HG03469 (cell line): ENCODE data around the gene PNLIPRP2.

Experiments
- ATAC-seq: cut with Tn5 transposase; IDR thresholded peaks from one replicate; pipeline ENCODE4 v1.9.1; 2021; ENCODE audit warnings: mild to moderate bottlenecking, moderate library complexity, moderate number of reproducible peaks; ENCODE audit not compliant: unreplicated experiment

Gene PNLIPRP2

DNA sequence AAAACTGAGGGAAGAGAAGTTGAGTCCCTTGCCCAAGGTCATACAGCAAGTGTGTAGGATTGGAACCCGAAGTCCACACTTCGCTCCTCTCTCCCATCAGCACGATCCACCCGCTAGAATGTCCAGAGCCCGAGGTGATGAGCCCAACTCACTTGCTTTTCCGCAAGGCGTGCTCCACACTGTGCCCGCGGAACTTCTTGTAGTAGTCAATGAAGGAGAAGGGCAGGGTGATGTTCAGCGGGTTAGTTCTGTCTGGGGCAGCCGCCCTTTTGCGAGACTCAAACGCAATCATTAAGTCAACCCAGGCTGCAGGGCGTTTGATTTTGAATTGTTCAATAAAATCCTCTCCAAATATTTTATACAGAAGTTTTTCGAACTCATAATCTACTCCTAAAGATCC is 58.6 kb downstream of the PNLIPRP2 start:
- ATAC-seq, result no peak

DNA sequence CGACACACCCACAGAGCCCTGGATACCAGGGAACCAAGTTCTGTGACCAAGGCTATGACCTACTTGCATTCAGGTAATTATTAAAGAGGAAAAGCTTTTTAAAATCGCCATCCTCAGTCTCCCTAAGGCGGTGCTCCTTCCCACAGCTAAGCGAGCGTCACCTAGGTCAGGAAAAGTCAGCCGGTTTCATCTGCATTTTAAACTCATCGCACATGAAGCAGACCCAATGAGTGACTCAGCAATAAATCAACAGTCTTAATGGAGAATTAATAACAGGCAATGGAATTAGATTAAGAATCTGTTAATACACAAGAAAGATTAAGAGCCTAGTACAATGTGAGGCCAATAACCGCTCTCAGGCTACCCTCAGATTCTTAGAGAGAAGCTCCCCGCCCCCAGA is 62.4 kb downstream of the PNLIPRP2 start:
- ATAC-seq, result no peak

DNA sequence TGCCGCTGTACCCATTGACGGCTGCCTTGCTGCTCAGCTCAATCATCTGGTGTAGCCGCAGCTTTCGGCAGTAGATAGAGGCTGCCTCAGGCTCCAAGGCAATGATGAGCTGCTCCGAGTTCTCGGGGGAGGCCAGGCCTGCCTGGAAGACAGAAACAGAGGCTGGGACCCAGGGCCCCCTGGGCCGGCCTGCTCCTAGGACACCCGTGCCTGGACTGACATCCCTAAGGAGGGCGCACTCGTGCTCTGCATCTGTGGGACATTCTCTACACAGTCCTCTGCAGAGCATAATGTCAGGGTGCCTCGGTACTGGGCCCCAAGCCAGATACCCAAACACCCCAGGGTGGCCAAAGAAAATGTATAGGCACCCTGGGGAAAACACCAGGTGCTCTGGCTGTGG is 63.1 kb downstream of the PNLIPRP2 start:
- no peak for ATAC-seq

DNA sequence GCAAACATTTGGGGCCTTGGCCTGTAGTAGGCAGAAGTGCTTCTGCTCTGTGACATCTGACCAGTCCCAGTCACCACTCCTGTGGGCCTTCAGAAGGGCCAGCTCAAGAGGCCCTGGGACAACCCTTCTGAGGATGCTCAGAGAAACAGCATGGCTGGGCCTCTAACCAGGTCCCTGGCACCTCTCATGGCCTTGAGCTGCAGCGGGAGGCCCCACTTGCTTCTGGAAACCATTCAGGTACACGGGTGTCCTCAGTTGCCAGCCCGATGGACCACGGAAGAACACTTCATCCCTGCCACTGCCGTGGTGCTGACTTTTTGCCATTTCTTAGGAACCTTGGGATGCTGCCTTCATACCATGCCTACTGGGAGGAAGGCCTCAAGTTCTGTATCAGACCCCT is 64.0 kb downstream of the PNLIPRP2 start:
- no peak for ATAC-seq

DNA sequence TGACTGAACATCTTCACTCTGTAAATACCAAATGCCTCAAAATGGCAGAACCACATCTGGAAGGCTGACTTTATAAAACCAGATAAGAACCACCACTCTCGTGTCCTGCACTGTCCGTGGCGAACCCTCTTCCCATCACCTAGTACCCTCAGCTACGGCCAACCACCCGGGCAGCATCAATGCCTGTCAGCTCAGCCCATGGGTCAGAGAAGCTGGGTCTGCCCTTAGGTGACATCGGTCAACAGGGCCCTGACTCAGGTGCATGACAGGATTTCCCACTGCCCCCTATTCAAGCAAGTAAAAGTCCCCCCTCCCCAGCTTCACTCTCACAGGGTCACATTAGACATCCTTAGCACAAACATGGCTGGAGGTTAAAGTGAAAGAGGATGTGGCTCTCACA is 65.1 kb downstream of the PNLIPRP2 start:
- ATAC-seq, result no peak

DNA sequence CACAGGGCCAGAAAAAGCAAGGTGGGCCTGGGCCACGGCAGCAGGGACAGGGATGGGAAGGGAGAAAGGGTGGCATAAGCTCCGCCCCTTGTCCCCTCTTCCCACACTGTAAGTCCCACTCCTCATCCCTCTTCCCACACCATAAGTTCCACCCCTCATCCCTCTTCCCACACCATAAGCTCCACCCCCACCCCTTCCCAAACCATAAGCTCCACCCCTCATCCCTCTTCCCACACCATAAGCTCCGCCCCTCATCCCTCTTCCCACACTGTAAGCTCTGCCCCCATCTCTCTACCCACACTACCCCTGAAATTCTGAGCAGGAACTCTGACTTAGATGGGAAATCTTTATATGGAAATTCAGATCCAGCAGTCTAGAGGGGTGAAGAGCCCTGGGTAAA is 65.9 kb downstream of the PNLIPRP2 start:
- no peak for ATAC-seq

DNA sequence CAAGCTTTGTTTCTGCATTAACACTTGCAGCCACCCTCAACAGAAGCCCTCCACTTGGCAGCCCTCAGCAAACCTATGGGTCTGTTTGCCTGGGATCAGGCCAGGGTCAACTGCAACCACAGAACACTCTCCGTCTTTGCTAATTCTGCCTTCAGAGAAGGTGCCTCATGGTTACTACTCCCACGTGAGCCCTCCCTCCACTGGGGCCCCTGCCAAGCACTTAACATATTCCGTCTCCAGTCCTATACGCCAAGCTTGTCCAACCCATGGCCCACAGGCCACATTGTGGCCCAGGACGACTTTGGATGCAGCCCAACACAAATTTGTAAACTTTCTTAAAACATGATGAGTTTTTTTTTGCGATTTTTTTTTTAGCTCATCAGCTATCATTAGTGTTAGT is 66.9 kb downstream of the PNLIPRP2 start:
- ATAC-seq, result no peak

DNA sequence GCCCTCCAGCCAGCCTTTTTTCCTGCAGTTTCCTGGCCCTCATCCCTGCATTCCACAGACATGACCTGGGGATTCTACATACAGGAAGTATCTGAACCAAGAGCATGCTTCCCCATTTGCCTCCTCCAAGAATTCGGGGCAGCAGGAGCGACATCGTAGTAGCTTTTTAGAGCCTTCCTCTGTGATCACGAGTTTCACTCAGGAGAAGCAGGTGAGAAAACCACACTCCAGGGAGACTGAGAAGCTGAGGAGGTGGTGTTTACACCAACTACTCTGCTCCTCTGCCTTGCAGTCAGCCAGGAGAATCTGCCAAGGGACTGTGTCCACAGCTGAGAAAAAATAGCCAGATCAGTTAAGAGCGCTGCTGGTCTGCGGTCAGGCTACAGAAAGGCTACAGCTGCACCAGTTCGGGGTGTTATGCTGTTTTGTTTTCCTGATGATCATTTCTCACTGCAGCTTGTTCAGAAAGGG is 67.5 kb downstream of the PNLIPRP2 start:
- ATAC-seq, result no peak

DNA sequence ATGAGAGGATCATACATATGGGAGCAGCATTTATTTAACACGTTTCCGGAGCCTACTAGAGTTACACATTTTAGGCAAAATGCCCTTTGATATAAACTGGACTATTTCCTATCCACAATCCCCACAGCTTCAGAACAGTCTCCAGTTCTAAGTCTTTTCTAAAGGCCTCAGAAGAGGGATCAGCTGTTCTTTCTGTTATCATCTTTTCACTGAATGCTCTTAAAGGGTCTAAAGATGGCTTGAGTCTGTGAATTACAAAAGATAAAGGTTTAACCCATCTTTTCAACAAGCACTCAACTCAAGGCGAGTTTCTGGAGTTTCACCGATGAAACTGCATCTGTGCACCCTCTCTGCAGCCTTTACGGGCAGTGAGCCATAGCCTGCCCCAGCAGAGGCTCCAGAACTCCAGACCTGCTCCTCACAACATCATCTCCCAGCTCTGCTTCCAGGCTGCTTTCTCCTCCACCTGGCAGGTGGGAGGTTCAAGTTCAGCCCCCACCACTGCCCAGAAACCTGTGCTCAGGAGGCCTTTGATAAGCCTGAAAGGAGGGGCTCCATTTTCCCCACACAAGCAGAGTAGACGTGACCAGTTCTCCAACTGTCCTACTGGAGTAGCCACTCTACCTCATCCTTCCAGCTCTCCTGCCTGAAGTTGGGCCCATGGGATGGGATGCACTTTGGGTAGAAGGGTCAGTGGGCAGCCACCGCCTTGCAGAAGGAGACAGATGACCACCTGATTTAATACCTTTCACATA is 68.2 kb downstream of the PNLIPRP2 start:
- no peak for ATAC-seq

DNA sequence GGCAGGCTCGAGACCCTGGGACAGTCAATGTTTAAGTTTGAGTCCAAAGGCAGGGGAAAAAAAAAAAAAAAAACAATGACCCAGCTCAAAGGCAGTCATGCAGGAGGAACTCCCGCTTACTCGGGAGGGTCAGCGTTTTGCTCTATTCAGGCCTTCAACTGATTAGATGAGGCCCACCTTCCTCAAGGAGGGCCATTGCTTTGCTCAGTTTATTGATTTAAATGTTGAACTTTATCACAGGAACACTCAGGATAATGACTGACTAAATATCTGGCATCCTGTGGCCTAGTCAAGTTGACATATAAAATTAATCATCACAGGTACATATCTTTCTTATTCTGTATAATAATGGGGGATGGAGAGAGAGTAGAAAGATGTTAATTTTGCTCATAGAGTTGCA is 69.0 kb downstream of the PNLIPRP2 start:
- ATAC-seq, result no peak

DNA sequence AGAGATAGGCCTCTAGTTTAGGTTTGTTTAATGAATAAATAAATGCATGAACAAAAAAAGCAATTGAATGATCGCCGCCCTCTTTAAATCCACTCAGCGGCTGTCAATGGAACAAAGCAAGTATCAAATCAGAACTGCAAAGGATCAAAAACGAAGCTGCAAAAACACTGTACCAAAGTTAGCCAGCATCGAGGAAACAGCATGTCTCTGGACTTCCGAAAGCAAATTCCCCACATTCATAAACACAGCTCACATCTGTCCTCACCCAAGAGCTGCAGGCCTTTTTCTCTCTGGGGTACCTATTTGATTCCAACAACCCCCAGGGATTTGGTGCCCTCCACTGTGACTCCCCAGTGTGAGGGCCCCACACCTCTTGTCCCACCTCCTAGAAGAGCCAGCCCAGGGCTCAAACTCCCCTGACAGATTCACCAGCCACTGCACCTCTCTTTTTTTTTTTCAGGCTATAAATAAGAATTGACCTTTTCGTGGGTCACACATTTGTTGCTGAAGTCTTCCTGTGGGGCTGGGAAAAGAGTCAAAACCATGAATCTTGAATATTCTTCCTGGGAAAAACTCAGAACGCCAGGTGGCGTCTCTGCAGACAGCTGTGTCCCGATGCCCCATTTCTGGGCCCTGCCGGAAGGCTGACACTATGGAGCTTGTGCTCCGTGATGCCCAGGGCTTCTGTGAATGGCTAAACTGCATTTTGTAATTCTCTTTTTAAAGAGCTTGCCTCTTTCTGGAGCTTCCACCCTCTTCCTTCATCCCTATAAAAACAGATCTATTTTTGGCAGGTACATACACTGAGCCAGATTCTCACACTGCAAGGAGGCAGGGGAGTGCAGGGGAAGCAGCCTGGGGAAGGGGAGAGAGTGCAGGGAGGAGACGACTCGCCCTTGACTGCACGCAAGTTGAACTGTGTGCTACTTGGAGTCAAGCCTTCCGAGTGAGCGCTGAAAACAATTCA is 69.9 kb downstream of the PNLIPRP2 start:
- ATAC-seq, result no peak

DNA sequence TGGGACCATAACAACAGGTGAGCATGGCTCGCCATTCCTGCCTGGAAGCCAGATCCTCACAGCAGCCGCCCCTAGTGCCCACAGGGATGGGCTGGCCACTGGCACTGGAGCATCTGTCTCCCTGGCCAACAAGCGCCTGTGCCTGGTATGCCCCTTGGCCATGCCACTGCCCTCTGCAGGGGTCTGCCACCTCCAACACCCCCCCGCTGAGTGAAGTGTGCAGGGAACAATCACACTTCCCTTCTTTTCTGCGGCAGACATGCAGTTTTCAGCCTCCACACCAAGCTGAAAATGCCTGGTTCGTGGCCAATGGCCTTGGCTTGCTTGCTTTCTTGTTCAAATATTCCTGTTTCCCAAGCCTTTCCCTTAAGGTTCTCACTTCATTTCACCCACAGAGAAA is 70.9 kb downstream of the PNLIPRP2 start:
- ATAC-seq, result no peak

DNA sequence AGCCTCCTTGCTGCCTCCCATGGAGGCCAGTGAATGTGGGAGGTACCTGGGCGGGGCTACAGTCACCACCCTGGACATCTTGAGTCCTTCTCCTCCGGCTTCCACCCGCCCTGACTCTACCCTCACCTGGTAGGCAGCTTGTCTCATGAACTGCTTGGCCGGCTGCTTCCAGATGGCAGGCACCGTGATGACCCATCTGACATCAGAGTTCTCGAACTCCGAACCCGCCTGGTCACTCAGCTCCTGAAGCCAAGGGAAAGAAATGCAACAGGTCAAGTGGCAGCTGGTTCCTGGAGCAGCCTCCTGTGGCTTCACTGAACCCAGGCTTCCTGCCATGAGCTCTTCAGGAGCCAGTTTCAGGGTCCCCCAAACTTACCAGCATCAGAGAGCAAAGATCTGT is 71.5 kb downstream of the PNLIPRP2 start:
- no peak for ATAC-seq

DNA sequence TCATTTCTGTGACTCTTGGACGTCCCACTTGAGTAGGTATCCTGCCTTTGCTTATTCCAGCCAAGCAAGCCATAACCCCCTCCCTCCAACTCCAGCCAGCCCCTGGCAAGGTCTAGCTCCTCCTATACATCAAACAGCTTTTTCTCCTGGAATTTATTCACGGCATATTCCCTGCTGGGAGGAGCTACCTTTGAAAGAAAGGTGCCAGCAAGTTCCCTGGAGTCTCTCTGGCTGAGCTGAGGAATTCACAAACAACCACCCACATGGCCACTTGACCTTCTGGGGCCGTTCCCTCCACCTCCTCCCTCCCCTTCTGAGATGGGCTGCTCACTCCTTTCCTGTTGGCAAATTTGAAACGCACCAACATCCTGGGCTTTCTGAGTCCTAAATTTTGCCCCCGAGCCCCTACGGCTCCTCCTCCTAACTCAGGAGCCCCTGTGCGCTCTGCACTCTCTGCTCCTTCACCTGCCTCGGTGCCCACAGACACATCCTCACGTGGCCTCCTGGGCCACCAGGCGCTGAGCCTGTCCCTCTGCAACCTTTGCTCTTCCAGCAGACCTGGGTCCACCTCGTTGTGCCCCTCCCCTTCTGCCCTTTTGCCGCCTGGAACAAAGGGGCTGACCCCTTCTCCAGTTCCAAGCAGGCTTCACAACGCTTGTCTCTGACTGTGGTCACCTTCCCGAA is 73.6 kb downstream of the PNLIPRP2 start:
- ATAC-seq, result no peak
